ENCODE data around the gene ARHGAP1. TPM values are rescaled to one million over a fixed set of nuclear protein-coding genes. Genes with fewer than 3 reads are reported as not detected.

Gene ARHGAP1
- total RNA-seq, 1 donor from 2014 or later: 80.3 TPM

DNA sequence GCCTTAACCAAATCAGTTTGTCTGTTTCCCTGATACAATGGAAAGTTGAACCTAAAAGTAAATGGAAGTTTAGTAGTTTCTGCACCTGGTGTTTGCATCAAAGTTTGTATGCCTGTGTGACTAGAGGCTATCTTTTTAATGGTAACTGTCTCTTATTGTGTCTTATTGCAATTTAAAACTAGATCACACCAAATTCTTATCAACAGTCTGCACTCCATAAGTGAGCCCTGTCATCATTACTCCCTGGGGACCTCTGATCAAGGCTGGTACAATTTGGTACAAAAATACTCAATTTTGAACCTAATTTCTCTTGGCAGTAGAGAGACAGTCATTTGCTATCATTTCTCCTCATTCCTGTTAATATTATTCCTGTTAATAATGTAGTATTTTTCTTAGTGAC lies 38.1 kb downstream of the ARHGAP1 start:
- Histone ChIP-seq H3K9me3 (no peaks in the 10 kb centered on the region), H3K4me3 (no peak overlapping the region), H3K4me1 (peaks cover 6% of the 10 kb centered on the region), H3K27me3 (no peaks in the 10 kb centered on the region), H3K36me3 (peaks cover 0 to 68% of the 10 kb centered on the region in 2 donors), H3K27ac (no peak overlapping the region)
- TF ChIP-seq POLR2AphosphoS5 (IDR thresholded peaks at IDR 0.05; ENCODE audit: insufficient read depth in 1 of 2, low read depth in 1 of 2): no peak
- no peak for TF ChIP-seq POLR2A (IDR thresholded peaks at IDR 0.05)
- TF ChIP-seq CTCF (IDR thresholded peaks at IDR 0.05): no peak
- DNase-seq (ENCODE audit: extremely low spot score in 2 of 2): no peak
- intact Hi-C loops (cut with DNase I): no loop called here

DNA sequence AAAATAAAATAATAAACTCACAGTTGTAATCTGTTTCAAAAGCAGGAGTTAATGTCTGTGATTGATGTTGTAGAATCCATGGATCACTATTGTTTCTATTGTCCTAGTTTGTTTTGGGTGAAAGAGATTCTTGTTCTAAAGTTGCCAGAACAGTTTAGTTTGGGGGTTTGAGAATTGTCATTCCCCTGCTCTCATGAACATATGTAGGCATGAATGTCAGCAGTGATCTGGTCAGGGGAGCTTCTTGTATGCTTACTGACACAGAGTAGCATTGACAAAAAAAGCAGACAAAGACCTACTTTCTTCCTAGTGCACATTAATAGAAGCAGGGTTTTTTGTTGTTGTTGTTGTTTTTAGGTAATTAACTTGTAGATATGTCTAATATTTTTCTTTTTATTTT lies 38.6 kb downstream of the ARHGAP1 start:
- TF ChIP-seq CTCF (IDR thresholded peaks at IDR 0.05) (no peak), POLR2A (IDR thresholded peaks at IDR 0.05) (no peak), POLR2AphosphoS5 (IDR thresholded peaks at IDR 0.05; ENCODE audit: insufficient read depth in 1 of 2, low read depth in 1 of 2) (no peak)
- H3K9me3 ChIP-seq: no peaks in the 10 kb centered on the region
- H3K27me3 ChIP-seq: no peaks in the 10 kb centered on the region
- H3K4me3 ChIP-seq: no peak overlapping the region
- DNase-seq (ENCODE audit: extremely low spot score in 2 of 2): no peak
- peaks cover 1% of the 10 kb centered on the region for H3K4me1 ChIP-seq
- H3K36me3 ChIP-seq: peaks cover 0 to 73% of the 10 kb centered on the region in 2 donors
- intact Hi-C loops (cut with DNase I): no loop called here
- no peak overlapping the region for H3K27ac ChIP-seq

DNA sequence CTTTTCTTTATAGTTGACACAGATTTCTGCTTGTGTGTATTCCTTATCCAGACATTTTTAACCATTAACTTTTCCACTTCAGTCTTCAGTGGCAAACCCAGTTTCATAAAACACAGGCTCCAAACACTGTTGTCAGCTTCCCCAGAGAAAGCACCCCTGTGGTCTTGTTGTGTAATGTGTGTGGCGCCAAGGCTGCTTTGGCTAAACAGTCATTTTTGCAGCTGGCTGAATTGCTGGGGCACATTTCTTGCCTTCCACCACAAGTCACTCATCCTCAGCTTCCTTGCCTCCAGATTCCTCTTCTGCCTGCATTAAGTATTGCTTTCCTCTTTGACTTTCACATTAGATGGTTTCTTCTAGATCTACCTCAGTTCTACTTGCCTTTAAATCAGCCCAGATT lies 40.5 kb downstream of the ARHGAP1 start:
- intact Hi-C loops (cut with DNase I): no loop called here
- H3K36me3 ChIP-seq: peaks cover 0 to 81% of the 10 kb centered on the region in 2 donors
- TF ChIP-seq POLR2AphosphoS5 (IDR thresholded peaks at IDR 0.05; ENCODE audit: insufficient read depth in 1 of 2, low read depth in 1 of 2) (no peak), CTCF (IDR thresholded peaks at IDR 0.05) (no peak), POLR2A (IDR thresholded peaks at IDR 0.05) (no peak)
- no peak overlapping the region for H3K4me3 ChIP-seq
- no peaks in the 10 kb centered on the region for H3K27me3 ChIP-seq
- H3K9me3 ChIP-seq: no peaks in the 10 kb centered on the region
- no peak overlapping the region for H3K27ac ChIP-seq
- DNase-seq (ENCODE audit: extremely low spot score in 2 of 2): no peak
- no peaks in the 10 kb centered on the region for H3K4me1 ChIP-seq

DNA sequence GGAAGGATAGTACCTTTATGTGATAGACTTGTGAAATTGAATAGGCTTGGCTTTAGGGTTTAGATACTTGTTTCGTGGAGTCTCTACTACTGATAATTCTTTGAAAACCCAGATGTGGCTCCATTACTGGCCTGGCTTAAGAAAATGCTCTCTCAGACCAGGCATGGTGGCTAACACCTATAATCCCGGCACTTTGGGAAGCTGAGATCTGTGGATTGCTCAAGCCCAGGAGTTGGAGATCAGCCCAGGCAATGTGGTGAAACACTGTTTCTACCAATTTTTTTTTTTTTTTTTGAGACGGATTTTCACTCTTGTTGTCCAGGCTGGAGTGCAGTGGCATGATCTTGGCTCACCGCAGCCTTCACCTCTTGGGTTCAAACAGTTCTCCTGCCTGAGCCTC lies 42.2 kb downstream of the ARHGAP1 start:
- peaks cover 0 to 85% of the 10 kb centered on the region in 2 donors for H3K36me3 ChIP-seq
- intact Hi-C loops (cut with DNase I): no loop called here
- H3K27me3 ChIP-seq: no peaks in the 10 kb centered on the region
- no peak for TF ChIP-seq POLR2A (IDR thresholded peaks at IDR 0.05)
- no peak for TF ChIP-seq CTCF (IDR thresholded peaks at IDR 0.05)
- TF ChIP-seq POLR2AphosphoS5 (IDR thresholded peaks at IDR 0.05; ENCODE audit: insufficient read depth in 1 of 2, low read depth in 1 of 2): no peak
- H3K4me3 ChIP-seq: no peak overlapping the region
- no peaks in the 10 kb centered on the region for H3K4me1 ChIP-seq
- DNase-seq (ENCODE audit: extremely low spot score in 2 of 2): no peak
- H3K9me3 ChIP-seq: no peaks in the 10 kb centered on the region
- H3K27ac ChIP-seq: peak overlapping the region; percentile 66

DNA sequence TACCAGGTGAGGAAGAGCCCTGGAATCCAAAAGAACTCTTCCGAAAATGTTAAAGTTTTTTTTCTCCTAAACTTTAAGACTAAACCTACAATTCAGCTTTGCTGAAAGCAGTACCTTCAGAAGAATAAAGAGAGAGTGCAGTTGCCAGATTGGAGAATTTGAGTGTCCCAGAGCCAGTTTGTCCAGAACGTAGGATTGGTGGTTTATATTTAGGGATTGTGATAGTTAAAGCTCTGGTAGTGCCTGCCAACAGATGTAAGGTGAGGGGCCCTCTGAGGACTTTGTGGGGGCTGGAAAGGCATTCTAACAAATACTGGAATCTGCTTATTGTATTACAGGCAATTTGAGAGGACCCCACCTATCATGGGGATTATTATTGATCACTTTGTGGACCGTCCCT lies 43.2 kb downstream of the ARHGAP1 start:
- H3K4me1 ChIP-seq: no peaks in the 10 kb centered on the region
- no peak for TF ChIP-seq POLR2A (IDR thresholded peaks at IDR 0.05)
- TF ChIP-seq POLR2AphosphoS5 (IDR thresholded peaks at IDR 0.05; ENCODE audit: insufficient read depth in 1 of 2, low read depth in 1 of 2): no peak
- no peak for TF ChIP-seq CTCF (IDR thresholded peaks at IDR 0.05)
- H3K4me3 ChIP-seq: no peak overlapping the region
- peak overlapping the region; percentile 66 for H3K27ac ChIP-seq
- H3K9me3 ChIP-seq: no peaks in the 10 kb centered on the region
- DNase-seq (ENCODE audit: extremely low spot score in 2 of 2): no peak
- H3K36me3 ChIP-seq: peaks cover 0 to 84% of the 10 kb centered on the region in 2 donors
- H3K27me3 ChIP-seq: no peaks in the 10 kb centered on the region
- intact Hi-C loops (cut with DNase I): no loop called here

All from vagina (tissue), 2 donors.